AG09319 (cell line): Measurements from ENCODE around the gene KIF12.

Experiments
- DNase-seq: peaks from one replicate; pipeline ENCODE4 v3.0.0-alpha.2; 2010; ENCODE audit warnings: low read depth; ENCODE audit errors: extremely low read depth
- CTCF ChIP-seq: IDR thresholded peaks from 2 replicates; pipeline ENCODE4 v1.5.1; 2011; ENCODE audit warnings: low read depth, mild to moderate bottlenecking, inconsistent platforms, low read length, moderate library complexity

Gene KIF12

GRCh38 chr9:114121227-114122135 lies 22.4 kb upstream of the KIF12 start:
- no peak for TF ChIP-seq CTCF
- no peak for DNase-seq

- no peak for TF ChIP-seq CTCF
- DNase-seq, result no peak
Observed at GRCh38 chr9:114120192-114121014, 21.3 kb upstream of the KIF12 start.

GRCh38 chr9:114119242-114120191 lies 20.4 kb upstream of the KIF12 start:
- no peak for TF ChIP-seq CTCF
- no peak for DNase-seq

GRCh38 chr9:114117996-114118830 lies 19.1 kb upstream of the KIF12 start:
- no peak for DNase-seq
- TF ChIP-seq CTCF, result no peak

- no peak for DNase-seq
- no peak for TF ChIP-seq CTCF
Observed at GRCh38 chr9:114117614-114117995, 18.5 kb upstream of the KIF12 start.

- TF ChIP-seq CTCF, result no peak
- no peak for DNase-seq
Observed at GRCh38 chr9:114116126-114116747, 17.1 kb upstream of the KIF12 start.
